Activated CD8-positive, alpha-beta T cell treated with anti-CD3 and anti-CD28 coated beads for 36 hours (primary cell): Measurements from ENCODE around the gene ZNF609. TPM values are rescaled to one million over a fixed set of nuclear protein-coding genes. Genes with fewer than 3 reads are reported as not detected.

Experiments
- ATAC-seq: fragments of 200-7000 bp; cut with Tn5 transposase; one replicate; pipeline ENCODE4 v1.10.0; 2021; ENCODE audit warnings: mild to moderate bottlenecking, moderate library complexity
- CTCF ChIA-PET: fragments of 350-600 bp; sonication (Branson Sonifier 250); formaldehyde crosslinking; loops from one replicate; lab custom pipeline; 2021; ENCODE audit warnings: antibody characterized with exemption; lab: Charles Lee
- POLR2A ChIA-PET: fragments of 350-600 bp; sonication (Branson Sonifier 250); formaldehyde crosslinking; loops from one replicate; lab custom pipeline; 2021; ENCODE audit warnings: antibody characterized with exemption; lab: Charles Lee
- DNase-seq: peaks from one replicate; pipeline ENCODE4 v3.0.0-alpha.2; 2020
- H3K27ac Mint-ChIP-seq: one replicate; pipeline ENCODE4 v1.8.0; 2021; ENCODE audit warnings: mild to moderate bottlenecking, mixed read lengths
- H3K27me3 Mint-ChIP-seq: one replicate; pipeline ENCODE4 v1.8.0; 2021; ENCODE audit warnings: mixed read lengths
- H3K36me3 Mint-ChIP-seq: one replicate; pipeline ENCODE4 v1.8.0; 2021; ENCODE audit warnings: low read depth, mixed read lengths
- H3K4me1 Mint-ChIP-seq: one replicate; pipeline ENCODE4 v1.8.0; 2021; ENCODE audit warnings: low read depth, mixed read lengths
- H3K4me3 Mint-ChIP-seq: one replicate; pipeline ENCODE4 v1.8.0; 2021; ENCODE audit warnings: mild to moderate bottlenecking, moderate library complexity, mixed read lengths
- H3K9me3 Mint-ChIP-seq: one replicate; pipeline ENCODE4 v1.8.0; 2021; ENCODE audit warnings: mixed read lengths
- CTCF ChIP-seq: fragments of 200-600 bp; IDR thresholded peaks from one replicate; pipeline ENCODE4 v1.8.0; 2022; ENCODE audit warnings: antibody characterized with exemption, mild to moderate bottlenecking
- intact Hi-C: fragments of 100-400 bp; cut with micrococcal nuclease; formaldehyde crosslinking; loops from one replicate; pipeline ENCODE4 v1.10.0; 2022
- total RNA-seq, 2 experiments: library from RNA; stranded (reverse); gene quantifications; one replicate each; pipeline ENCODE4 v1.2.3, GENCODE V29; 2021

The ZNF609 gene
- total RNA-seq, 2 experiments from 2014 or later: 37.2 to 39.6 TPM

DNA sequence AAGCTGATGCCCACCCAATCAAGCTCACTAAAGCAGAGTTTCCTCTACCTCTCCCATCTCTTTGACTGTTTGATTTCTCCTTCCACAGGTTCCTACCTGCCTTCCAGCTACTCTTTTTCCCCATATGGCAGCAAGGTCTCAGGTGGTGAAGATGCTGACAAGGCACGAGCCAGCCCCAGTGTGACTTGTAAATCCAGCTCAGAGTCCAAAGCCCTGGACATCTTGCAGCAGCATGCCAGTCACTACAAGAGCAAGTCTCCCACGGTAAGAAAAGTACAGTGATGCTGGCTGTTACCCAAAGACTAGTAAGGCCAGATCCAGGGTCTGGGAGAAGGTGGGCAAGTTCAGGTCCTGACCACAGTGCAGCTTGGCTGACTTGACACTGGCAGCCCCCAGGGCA is 219.7 kb downstream of the ZNF609 start:
- ChIA-PET POLR2A (no interaction called here), CTCF (interaction anchor here (1.6 to 14.3 kb wide), 3 partner anchors 15 to 49 kb away, joined by 4 to 249 read pairs (median 7); no protein-coding TSS in a partner anchor)
- Mint-ChIP-seq H3K4me3 (no peak overlapping the region), H3K9me3 (no peaks in the 10 kb centered on the region), H3K27me3 (no peaks in the 10 kb centered on the region), H3K36me3 (peaks cover 10% of the 10 kb centered on the region), H3K27ac (no peak overlapping the region), H3K4me1 (no peaks in the 10 kb centered on the region)
- DNase-seq (no peak), ATAC-seq (no peak)
- intact Hi-C loops: no loop called here
- TF ChIP-seq CTCF: no peak

DNA sequence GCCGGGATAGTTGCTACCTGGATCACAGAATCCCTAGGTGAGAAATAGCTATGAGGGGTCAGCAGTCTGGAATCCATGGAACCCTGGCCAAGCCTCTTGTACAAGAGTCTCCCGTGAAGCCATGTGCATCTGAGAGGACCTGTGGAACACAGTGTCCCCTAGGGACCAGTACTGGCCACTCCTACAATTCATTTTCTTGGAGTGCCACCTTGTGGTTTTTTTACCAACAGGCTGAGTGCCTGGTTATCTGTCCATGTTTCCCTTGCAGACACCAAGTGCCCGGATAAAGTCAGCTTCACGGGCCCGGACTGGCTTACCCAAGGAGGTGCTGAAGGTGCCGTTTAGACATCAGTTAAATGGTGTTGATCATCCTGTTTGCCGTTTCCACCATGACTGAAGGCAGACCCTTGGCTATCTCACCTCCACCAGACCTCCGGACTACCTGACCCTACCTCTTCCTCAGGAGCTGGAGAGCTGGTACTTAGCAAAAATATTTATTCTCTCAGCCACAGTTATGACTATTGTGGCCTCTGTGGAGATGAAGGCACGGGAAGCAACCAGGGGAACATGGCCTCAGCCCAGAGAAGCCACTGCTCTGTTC is 221.1 kb downstream of the ZNF609 start:
- no peaks in the 10 kb centered on the region for H3K9me3 Mint-ChIP-seq
- ATAC-seq: peak; percentile 65

GRCh38 chr15:64682255-64682654 is 221.9 kb downstream of the ZNF609 start:
- POLR2A ChIA-PET: no interaction called here
- Mint-ChIP-seq H3K36me3 (peaks cover 12% of the 10 kb centered on the region), H3K27me3 (no peaks in the 10 kb centered on the region), H3K9me3 (no peaks in the 10 kb centered on the region), H3K27ac (peak overlapping the region; percentile 16), H3K4me3 (no peak overlapping the region), H3K4me1 (peaks cover 4% of the 10 kb centered on the region)
- no peak for DNase-seq
- intact Hi-C loops: no loop called here
- no peak for TF ChIP-seq CTCF
- CTCF ChIA-PET: interaction anchor here (1.1 to 14.3 kb wide), 5 partner anchors 8 to 85 kb away, joined by 3 to 249 read pairs (median 5); no protein-coding TSS in a partner anchor
- ATAC-seq: no peak

More for the DNA sequence above, 221.1 kb downstream of the ZNF609 start:
- POLR2A ChIA-PET: no interaction called here
- H3K27ac Mint-ChIP-seq: peak overlapping the region; percentile 34
- peak; percentile 40 for TF ChIP-seq CTCF
- CTCF ChIA-PET: interaction anchor here (1.1 to 14.3 kb wide), 6 partner anchors 8 to 85 kb away, joined by 3 to 249 read pairs (median 6); no protein-coding TSS in a partner anchor
- intact Hi-C loops: no loop called here
- H3K36me3 Mint-ChIP-seq: peaks cover 11% of the 10 kb centered on the region
- peak; percentile 24 for DNase-seq
- no peak overlapping the region for H3K4me3 Mint-ChIP-seq
- H3K27me3 Mint-ChIP-seq: no peaks in the 10 kb centered on the region
- H3K4me1 Mint-ChIP-seq: peaks cover 4% of the 10 kb centered on the region

DNA sequence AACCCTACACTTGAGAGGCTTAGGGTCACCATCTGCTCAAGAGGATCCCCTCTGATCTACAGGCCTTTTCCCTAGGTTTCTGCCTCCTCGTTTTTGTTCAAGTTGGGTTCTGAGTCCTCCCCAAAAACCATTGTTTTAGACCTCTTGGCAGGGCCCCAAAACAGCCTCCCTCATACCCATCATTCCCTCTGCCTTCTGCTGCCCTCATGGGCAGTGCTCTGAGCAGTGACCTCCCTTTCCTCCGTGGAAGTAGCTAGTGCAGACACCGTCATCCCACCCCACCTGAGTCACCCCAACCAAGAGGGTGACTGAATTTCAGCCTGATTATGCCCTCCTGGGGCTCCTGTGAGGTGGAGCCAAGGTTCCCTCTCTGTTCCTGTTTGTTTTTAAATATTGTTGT is 223.0 kb downstream of the ZNF609 start:
- no peak overlapping the region for H3K4me3 Mint-ChIP-seq
- DNase-seq: no peak
- H3K27ac Mint-ChIP-seq: peak overlapping the region; percentile 7
- peaks cover 4% of the 10 kb centered on the region for H3K4me1 Mint-ChIP-seq
- intact Hi-C loops: no loop called here
- ChIA-PET CTCF (interaction anchor here (14.3 kb wide), 1 partner anchor 46 kb away, joined by 249 read pairs; no protein-coding TSS in a partner anchor), POLR2A (no interaction called here)
- no peak for ATAC-seq
- TF ChIP-seq CTCF: no peak
- H3K36me3 Mint-ChIP-seq: peaks cover 13% of the 10 kb centered on the region
- H3K9me3 Mint-ChIP-seq: no peaks in the 10 kb centered on the region
- H3K27me3 Mint-ChIP-seq: no peaks in the 10 kb centered on the region

DNA sequence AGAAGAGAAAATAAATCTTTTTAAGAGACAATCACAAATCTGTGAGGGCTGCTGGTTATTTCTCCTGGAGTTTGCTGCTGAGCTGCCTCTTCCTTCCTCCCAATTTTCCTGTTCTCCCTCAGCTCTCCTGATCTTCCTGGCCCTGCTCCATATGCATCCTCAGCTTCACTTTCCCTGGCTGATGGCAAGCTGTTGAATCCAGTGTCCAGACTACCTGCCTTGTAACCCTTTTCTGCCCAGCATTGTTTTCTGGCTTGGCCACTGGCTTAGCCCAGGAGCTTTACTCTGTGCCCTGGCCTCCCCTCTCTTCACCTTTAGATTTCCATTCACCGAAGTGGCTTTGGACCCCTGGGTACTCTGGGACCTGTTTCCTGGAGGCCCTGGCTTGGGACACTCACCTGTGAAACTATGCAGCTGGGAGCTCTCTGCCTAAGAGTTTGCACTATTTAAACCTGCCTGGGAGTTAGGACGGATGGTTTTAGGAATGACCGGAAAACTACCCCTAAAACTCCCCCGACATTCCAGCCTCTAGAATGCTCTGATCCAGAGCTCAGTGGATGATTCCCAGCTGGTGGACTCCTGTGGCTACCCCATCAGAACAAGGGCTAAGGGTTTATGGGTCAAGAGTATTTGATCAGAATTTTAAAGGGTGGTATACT is 225.0 kb downstream of the ZNF609 start:
- Mint-ChIP-seq H3K4me3 (no peak overlapping the region), H3K27ac (peak overlapping the region; percentile 58), H3K9me3 (no peaks in the 10 kb centered on the region), H3K27me3 (no peaks in the 10 kb centered on the region), H3K4me1 (peaks cover 4% of the 10 kb centered on the region), H3K36me3 (peaks cover 19% of the 10 kb centered on the region)
- intact Hi-C loops: no loop called here
- CTCF ChIA-PET: interaction anchor here (1.2 to 14.3 kb wide), 8 partner anchors 10 to 227 kb away, joined by 3 to 249 read pairs (median 4); partner anchors contain the start of gene ANKDD1A
- POLR2A ChIA-PET: interaction anchor here (0.8 kb wide), 1 partner anchor 12 kb away, joined by 3 read pairs; no protein-coding TSS in a partner anchor
- no peak for TF ChIP-seq CTCF
- ATAC-seq: no peak
- no peak for DNase-seq
